Suprapubic skin (tissue), 4 donors: ENCODE data around the gene ABCA4. TPM values are rescaled to one million over a fixed set of nuclear protein-coding genes. Genes with fewer than 3 reads are reported as not detected.
"Not testable (repeated sequence)": the region's sequence is repeated elsewhere in the genome, so short reads cannot be mapped to it uniquely, and the experiment has no call there.

Experiments
- DNase-seq, 2 donors: peaks; one replicate each; pipeline ENCODE4 v3.0.0-alpha.2; 2019; ENCODE audit warnings: low spot score in 2 of 2
- H3K27ac ChIP-seq: fragments of 200-600 bp; sonication (generic); one replicate; pipeline ENCODE4 v1.5.1; 2019
- H3K27me3 ChIP-seq: fragments of 200-600 bp; sonication (generic); one replicate; pipeline ENCODE4 v1.5.1; 2019
- H3K36me3 ChIP-seq: fragments of 200-600 bp; sonication (generic); one replicate; pipeline ENCODE4 v1.5.1; 2019
- H3K4me1 ChIP-seq: fragments of 200-600 bp; sonication (generic); one replicate; pipeline ENCODE4 v1.5.1; 2019
- H3K4me3 ChIP-seq: fragments of 200-600 bp; sonication (generic); one replicate; pipeline ENCODE4 v1.5.1; 2019; ENCODE audit warnings: mild to moderate bottlenecking
- H3K9me3 ChIP-seq: fragments of 200-600 bp; sonication (generic); one replicate; pipeline ENCODE4 v1.5.1; 2019
- CTCF ChIP-seq, 2 donors: fragments of 200-600 bp in 1 of 2; fragments of 450-650 bp in 1 of 2; sonication (generic) in 1 of 2; IDR thresholded peaks; one replicate each; pipeline ENCODE4 v1.5.1; 2016 to 2019; ENCODE audit warnings: antibody characterized with exemption in 2 of 2, mild to moderate bottlenecking in 1 of 2, moderate library complexity in 1 of 2
- EP300 ChIP-seq: sonication (generic); formaldehyde crosslinking; IDR thresholded peaks from one replicate; pipeline ENCODE4 v1.6.1; 2017; ENCODE audit warnings: antibody characterized with exemption
- POLR2A ChIP-seq, 2 donors: fragments of 450-650 bp; IDR thresholded peaks; one replicate each; pipeline ENCODE4 v1.6.1; 2017; ENCODE audit warnings: antibody characterized with exemption in 2 of 2, mild to moderate bottlenecking in 2 of 2, moderate library complexity in 2 of 2
- POLR2AphosphoS5 ChIP-seq, 3 donors: sonication (generic); formaldehyde crosslinking; IDR thresholded peaks; one replicate each; pipeline ENCODE4 v1.6.1; 2017; ENCODE audit warnings: antibody characterized with exemption in 3 of 3
- WGBS: methylation state at CpG from one replicate; pipeline ENCODE4 v1.1.5; 2018; 5-methylcytosine and 5-hydroxymethylcytosine counted together
- total RNA-seq, 4 donors: library from RNA; depleted of rRNA; stranded (reverse); fragments of >200 nt; gene quantifications; one replicate each; pipeline ENCODE4 v1.1.0, GENCODE V29; 2016

Gene ABCA4
- total RNA-seq, 4 donors from 2014 or later = 2.8 to 6.8 (median 4.3) TPM

GRCh38 chr1:93958032-93958725 is 162.8 kb downstream of the ABCA4 start:
- Histone ChIP-seq H3K27ac (no peak overlapping the region), H3K4me3 (no peak overlapping the region), H3K27me3 (no peaks in the 10 kb centered on the region), H3K4me1 (peaks cover 17% of the 10 kb centered on the region), H3K9me3 (peaks cover 11% of the 10 kb centered on the region), H3K36me3 (no peaks in the 10 kb centered on the region)
- TF ChIP-seq EP300 (no peak), CTCF (IDR thresholded peaks at IDR 0.05) (no peak), POLR2A (IDR thresholded peaks at IDR 0.05) (no peak), POLR2AphosphoS5 (IDR thresholded peaks at IDR 0.05) (no peak)
- 71% methylated on average over 1 of the region's 1 CpG for WGBS
- no peak for DNase-seq

GRCh38 chr1:93955765-93956164 is 165.2 kb downstream of the ABCA4 start:
- WGBS = 80% methylated on average over 1 of the region's 1 CpG
- H3K36me3 ChIP-seq = no peaks in the 10 kb centered on the region
- TF ChIP-seq POLR2A (IDR thresholded peaks at IDR 0.05) (no peak), EP300 (no peak), POLR2AphosphoS5 (IDR thresholded peaks at IDR 0.05) (no peak), CTCF (IDR thresholded peaks at IDR 0.05) (no peak)

GRCh38 chr1:93947002-93947686 is 173.8 kb downstream of the ABCA4 start:
- not testable (repeated sequence) for H3K27me3 ChIP-seq, H3K4me3 ChIP-seq, H3K27ac ChIP-seq, DNase-seq, H3K9me3 ChIP-seq, H3K36me3 ChIP-seq
- peaks cover 12% of the 10 kb centered on the region for H3K4me1 ChIP-seq
- WGBS = 88% methylated on average over 2 of the region's 2 CpGs

More at GRCh38 chr1:93955765-93956164, 165.2 kb downstream of the ABCA4 start:
- DNase-seq = no peak
- peaks cover 7% of the 10 kb centered on the region for H3K4me1 ChIP-seq
- H3K4me3 ChIP-seq = no peak overlapping the region
- H3K9me3 ChIP-seq = peaks cover 11% of the 10 kb centered on the region
- no peaks in the 10 kb centered on the region for H3K27me3 ChIP-seq
- no peak overlapping the region for H3K27ac ChIP-seq

Other genes starting within 250 kb of the ABCA4 start
- gene DNTTIP2, start 241.9 kb downstream of the ABCA4 start, total RNA-seq = 10 to 100 TPM; 31.0 to 50.1 (median 44.7) TPM
- 1 to 10 TPM; 4.1 to 8.2 (median 4.9) TPM for gene GCLM, start 211.7 kb downstream of the ABCA4 start, total RNA-seq
- 10 to 100 TPM; 23.4 to 38.3 (median 28.6) TPM for gene ARHGAP29, start 116.4 kb upstream of the ABCA4 start, total RNA-seq